ENCODE results near the gene DNAL1. TPM values are rescaled to one million over a fixed set of nuclear protein-coding genes. Genes with fewer than 3 reads are reported as not detected.

The DNAL1 gene
- total RNA-seq, 1 experiment from 2014 or later, result 14.3 TPM

DNA sequence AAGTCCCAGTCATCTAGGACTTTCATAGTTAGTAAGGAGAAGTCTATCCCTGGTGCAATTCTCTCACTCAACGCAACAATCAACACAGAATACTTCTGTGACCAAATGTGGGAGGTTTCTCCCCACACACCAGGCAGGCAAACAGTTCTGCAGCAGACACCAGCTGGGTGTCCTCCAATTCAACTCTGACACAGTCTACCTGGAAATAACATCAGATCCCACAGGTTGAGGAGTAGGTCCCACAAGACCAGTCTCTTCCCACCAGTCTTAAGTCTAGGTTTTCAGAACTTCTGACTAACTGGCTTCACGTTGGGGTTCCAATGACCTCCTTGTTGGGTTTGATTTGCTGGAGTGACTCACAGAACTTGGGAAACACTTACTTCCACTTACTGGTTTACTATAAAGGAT lies 17.6 kb upstream of the DNAL1 start:
- Mint-ChIP-seq H3K4me3 (no peak overlapping the region), H3K36me3 (peaks cover 5% of the 10 kb centered on the region), H3K4me1 (0 out of 2 replicates have a peak, but pooled peaks cover 6% of the 10 kb centered on the region), H3K27me3 (ENCODE audit: low read depth) (no peaks in the 10 kb centered on the region; the same call in 1 of the 2 replicates), H3K9me3 (peaks cover 7% of the 10 kb centered on the region; the same call in 1 of the 2 replicates), H3K27ac (no peak overlapping the region; the same call in 1 of the 2 replicates)
- POLR2A ChIA-PET, result no interaction called here
- TF ChIP-seq MYBL2 (CRISPR knock-in tag; IDR thresholded peaks at IDR 0.05), result no peak
- no peak for TF ChIP-seq SMAD3 (CRISPR knock-in tag; IDR thresholded peaks at IDR 0.05; ENCODE audit: borderline replicate concordance)
- no peak for TF ChIP-seq TCF7 (CRISPR knock-in tag; IDR thresholded peaks at IDR 0.05; ENCODE audit: low read depth)
- CTCF ChIA-PET, result interaction anchor here (0.7 to 1.1 kb wide), 2 partner anchors 332 to 341 kb away, joined by 3 to 4 read pairs; no protein-coding TSS in a partner anchor
- ATAC-seq (no peak), DNase-seq (ENCODE audit: low spot score) (no peak)

DNA sequence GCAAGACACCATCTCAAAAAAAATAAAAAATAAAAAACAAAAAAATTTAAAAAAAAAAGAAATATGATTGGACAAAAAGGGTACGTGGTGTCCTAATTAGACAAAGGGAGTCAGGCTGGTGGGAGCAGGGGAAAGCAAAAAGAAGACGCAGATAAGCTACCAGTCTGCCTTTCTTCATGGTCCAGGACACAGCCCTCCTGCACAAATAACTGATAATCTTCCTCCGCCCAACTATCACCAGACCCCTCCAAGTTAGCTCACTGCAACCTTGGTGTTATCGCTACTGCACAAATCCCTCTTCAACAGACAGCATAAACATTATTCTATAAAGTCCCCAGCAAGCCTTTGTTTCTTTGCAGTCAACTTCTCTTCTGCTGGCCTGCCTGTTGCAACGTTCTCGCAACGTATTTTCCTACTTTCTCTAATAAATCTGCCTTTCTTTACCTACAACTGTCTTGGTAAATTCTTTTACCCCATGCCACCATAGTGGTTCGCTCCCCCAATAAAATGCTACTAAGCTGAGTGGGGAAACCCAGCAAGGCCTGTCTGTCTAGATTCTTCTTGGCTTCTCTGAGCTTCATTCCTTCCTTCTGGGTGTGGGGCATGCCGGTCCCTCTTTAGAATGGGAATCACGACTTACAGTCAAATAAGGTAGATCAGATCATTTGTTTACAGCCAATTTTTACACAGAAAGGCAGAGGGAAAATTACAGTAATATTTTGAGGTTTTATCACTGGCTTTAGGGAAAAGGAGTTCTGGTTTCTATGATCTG lies 14.6 kb upstream of the DNAL1 start:
- DNase-seq (ENCODE audit: low spot score), result no peak
- POLR2A ChIA-PET, result interaction anchor here (1.1 kb wide), 1 partner anchor 61 kb away, joined by 3 read pairs; the partner anchor contains the start of gene ACOT2
- Mint-ChIP-seq H3K4me1 (peaks cover 10% of the 10 kb centered on the region), H3K36me3 (no peaks in the 10 kb centered on the region), H3K27me3 (ENCODE audit: low read depth) (peaks cover 2% of the 10 kb centered on the region; the same call in 1 of the 2 replicates), H3K9me3 (no peaks in the 10 kb centered on the region), H3K27ac (no peak overlapping the region; the same call in 1 of the 2 replicates), H3K4me3 (no peak overlapping the region)
- TF ChIP-seq SOX15 (CRISPR knock-in tag; IDR thresholded peaks at IDR 0.05) (no peak), HMGA2 (CRISPR knock-in tag; IDR thresholded peaks at IDR 0.05) (no peak), ZNF219 (CRISPR knock-in tag; IDR thresholded peaks at IDR 0.05; ENCODE audit: borderline replicate concordance) (no peak), ZNF138 (CRISPR knock-in tag; conservative IDR thresholded peaks at IDR 0.05) (no peak), NR2C2 (CRISPR knock-in tag; IDR thresholded peaks at IDR 0.05) (no peak), EMX1 (CRISPR knock-in tag; IDR thresholded peaks at IDR 0.05) (no peak), ZNF317 (CRISPR knock-in tag; IDR thresholded peaks at IDR 0.05; ENCODE audit: borderline replicate concordance, low read depth) (no peak), TEAD1 (CRISPR knock-in tag; IDR thresholded peaks at IDR 0.05) (no peak)
- TF ChIP-seq, protein P1, sequence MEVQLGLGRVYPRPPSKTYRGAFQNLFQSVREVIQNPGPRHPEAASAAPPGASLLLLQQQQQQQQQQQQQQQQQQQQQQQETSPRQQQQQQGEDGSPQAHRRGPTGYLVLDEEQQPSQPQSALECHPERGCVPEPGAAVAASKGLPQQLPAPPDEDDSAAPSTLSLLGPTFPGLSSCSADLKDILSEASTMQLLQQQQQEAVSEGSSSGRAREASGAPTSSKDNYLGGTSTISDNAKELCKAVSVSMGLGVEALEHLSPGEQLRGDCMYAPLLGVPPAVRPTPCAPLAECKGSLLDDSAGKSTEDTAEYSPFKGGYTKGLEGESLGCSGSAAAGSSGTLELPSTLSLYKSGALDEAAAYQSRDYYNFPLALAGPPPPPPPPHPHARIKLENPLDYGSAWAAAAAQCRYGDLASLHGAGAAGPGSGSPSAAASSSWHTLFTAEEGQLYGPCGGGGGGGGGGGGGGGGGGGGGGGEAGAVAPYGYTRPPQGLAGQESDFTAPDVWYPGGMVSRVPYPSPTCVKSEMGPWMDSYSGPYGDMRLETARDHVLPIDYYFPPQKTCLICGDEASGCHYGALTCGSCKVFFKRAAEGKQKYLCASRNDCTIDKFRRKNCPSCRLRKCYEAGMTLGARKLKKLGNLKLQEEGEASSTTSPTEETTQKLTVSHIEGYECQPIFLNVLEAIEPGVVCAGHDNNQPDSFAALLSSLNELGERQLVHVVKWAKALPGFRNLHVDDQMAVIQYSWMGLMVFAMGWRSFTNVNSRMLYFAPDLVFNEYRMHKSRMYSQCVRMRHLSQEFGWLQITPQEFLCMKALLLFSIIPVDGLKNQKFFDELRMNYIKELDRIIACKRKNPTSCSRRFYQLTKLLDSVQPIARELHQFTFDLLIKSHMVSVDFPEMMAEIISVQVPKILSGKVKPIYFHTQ (CRISPR knock-in tag; IDR thresholded peaks at IDR 0.05), result no peak
- TF ChIP-seq, protein P2, sequence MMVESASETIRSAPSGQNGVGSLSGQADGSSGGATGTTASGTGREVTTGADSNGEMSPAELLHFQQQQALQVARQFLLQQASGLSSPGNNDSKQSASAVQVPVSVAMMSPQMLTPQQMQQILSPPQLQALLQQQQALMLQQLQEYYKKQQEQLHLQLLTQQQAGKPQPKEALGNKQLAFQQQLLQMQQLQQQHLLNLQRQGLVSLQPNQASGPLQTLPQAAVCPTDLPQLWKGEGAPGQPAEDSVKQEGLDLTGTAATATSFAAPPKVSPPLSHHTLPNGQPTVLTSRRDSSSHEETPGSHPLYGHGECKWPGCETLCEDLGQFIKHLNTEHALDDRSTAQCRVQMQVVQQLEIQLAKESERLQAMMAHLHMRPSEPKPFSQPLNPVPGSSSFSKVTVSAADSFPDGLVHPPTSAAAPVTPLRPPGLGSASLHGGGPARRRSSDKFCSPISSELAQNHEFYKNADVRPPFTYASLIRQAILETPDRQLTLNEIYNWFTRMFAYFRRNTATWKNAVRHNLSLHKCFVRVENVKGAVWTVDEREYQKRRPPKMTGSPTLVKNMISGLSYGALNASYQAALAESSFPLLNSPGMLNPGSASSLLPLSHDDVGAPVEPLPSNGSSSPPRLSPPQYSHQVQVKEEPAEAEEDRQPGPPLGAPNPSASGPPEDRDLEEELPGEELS (CRISPR knock-in tag; IDR thresholded peaks at IDR 0.05), result no peak
- TF ChIP-seq, protein P3, sequence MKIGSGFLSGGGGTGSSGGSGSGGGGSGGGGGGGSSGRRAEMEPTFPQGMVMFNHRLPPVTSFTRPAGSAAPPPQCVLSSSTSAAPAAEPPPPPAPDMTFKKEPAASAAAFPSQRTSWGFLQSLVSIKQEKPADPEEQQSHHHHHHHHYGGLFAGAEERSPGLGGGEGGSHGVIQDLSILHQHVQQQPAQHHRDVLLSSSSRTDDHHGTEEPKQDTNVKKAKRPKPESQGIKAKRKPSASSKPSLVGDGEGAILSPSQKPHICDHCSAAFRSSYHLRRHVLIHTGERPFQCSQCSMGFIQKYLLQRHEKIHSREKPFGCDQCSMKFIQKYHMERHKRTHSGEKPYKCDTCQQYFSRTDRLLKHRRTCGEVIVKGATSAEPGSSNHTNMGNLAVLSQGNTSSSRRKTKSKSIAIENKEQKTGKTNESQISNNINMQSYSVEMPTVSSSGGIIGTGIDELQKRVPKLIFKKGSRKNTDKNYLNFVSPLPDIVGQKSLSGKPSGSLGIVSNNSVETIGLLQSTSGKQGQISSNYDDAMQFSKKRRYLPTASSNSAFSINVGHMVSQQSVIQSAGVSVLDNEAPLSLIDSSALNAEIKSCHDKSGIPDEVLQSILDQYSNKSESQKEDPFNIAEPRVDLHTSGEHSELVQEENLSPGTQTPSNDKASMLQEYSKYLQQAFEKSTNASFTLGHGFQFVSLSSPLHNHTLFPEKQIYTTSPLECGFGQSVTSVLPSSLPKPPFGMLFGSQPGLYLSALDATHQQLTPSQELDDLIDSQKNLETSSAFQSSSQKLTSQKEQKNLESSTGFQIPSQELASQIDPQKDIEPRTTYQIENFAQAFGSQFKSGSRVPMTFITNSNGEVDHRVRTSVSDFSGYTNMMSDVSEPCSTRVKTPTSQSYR (CRISPR knock-in tag; IDR thresholded peaks at IDR 0.05), result no peak
- TF ChIP-seq, protein P4, sequence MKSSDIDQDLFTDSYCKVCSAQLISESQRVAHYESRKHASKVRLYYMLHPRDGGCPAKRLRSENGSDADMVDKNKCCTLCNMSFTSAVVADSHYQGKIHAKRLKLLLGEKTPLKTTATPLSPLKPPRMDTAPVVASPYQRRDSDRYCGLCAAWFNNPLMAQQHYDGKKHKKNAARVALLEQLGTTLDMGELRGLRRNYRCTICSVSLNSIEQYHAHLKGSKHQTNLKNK (CRISPR knock-in tag; IDR thresholded peaks at IDR 0.05), result no peak
- TF ChIP-seq, protein P5, sequence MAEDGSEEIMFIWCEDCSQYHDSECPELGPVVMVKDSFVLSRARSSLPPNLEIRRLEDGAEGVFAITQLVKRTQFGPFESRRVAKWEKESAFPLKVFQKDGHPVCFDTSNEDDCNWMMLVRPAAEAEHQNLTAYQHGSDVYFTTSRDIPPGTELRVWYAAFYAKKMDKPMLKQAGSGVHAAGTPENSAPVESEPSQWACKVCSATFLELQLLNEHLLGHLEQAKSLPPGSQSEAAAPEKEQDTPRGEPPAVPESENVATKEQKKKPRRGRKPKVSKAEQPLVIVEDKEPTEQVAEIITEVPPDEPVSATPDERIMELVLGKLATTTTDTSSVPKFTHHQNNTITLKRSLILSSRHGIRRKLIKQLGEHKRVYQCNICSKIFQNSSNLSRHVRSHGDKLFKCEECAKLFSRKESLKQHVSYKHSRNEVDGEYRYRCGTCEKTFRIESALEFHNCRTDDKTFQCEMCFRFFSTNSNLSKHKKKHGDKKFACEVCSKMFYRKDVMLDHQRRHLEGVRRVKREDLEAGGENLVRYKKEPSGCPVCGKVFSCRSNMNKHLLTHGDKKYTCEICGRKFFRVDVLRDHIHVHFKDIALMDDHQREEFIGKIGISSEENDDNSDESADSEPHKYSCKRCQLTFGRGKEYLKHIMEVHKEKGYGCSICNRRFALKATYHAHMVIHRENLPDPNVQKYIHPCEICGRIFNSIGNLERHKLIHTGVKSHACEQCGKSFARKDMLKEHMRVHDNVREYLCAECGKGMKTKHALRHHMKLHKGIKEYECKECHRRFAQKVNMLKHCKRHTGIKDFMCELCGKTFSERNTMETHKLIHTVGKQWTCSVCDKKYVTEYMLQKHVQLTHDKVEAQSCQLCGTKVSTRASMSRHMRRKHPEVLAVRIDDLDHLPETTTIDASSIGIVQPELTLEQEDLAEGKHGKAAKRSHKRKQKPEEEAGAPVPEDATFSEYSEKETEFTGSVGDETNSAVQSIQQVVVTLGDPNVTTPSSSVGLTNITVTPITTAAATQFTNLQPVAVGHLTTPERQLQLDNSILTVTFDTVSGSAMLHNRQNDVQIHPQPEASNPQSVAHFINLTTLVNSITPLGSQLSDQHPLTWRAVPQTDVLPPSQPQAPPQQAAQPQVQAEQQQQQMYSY (CRISPR knock-in tag; IDR thresholded peaks at IDR 0.05), result no peak
- CTCF ChIA-PET, result interaction anchor here (1.4 kb wide), 1 partner anchor 122 kb away, joined by 6 read pairs; no protein-coding TSS in a partner anchor
- no peak for ATAC-seq
